CD14-positive monocyte (primary cell): Measurements from ENCODE around the gene STPG2. TPM values are rescaled to one million over a fixed set of nuclear protein-coding genes. Genes with fewer than 3 reads are reported as not detected.

Experiments
- DNase-seq, 3 donors: peaks; one replicate each; pipeline ENCODE4 v3.0.0-alpha.2; 2011 to 2022
- H2AFZ ChIP-seq: 2 replicates; pipeline ENCODE4 v1.6.0; 2012; ENCODE audit warnings: mild to moderate bottlenecking, low read depth, low read length, inconsistent platforms; ENCODE audit not compliant: insufficient read depth, poor library complexity, severe bottlenecking
- H3K27ac ChIP-seq, 2 donors: 1 replicate in 1 of 2; 2 replicates in 1 of 2; pipeline ENCODE4 v1.5.1; 2012 to 2013; ENCODE audit warnings: low read length in 2 of 2, control low read depth in 1 of 2, inconsistent platforms in 1 of 2, low read depth in 1 of 2, mild to moderate bottlenecking in 1 of 2
- H3K27me3 ChIP-seq, 2 donors: one replicate each; pipeline versions ENCODE4 v1.6.0 to v1.6.1; 2011 to 2013; ENCODE audit warnings: low read length in 2 of 2; ENCODE audit not compliant: control insufficient read depth in 2 of 2, insufficient read depth in 2 of 2
- H3K36me3 ChIP-seq, 2 donors: replicated peaks in 1 of 2; 1 replicate in 1 of 2; 2 replicates in 1 of 2; pipeline versions ENCODE4 v1.5.1 to v1.6.1; 2012 to 2013; ENCODE audit warnings: low read length in 2 of 2, control low read depth in 1 of 2, inconsistent platforms in 1 of 2, mild to moderate bottlenecking in 1 of 2; ENCODE audit not compliant: insufficient read depth in 2 of 2, control insufficient read depth in 1 of 2
- H3K4me1 ChIP-seq, 2 donors: 1 replicate in 1 of 2; 2 replicates in 1 of 2; pipeline versions ENCODE4 v1.5.1 to v1.6.1; 2012 to 2013; ENCODE audit warnings: low read length in 2 of 2, control low read depth in 1 of 2, inconsistent platforms in 1 of 2, mild to moderate bottlenecking in 1 of 2, moderate library complexity in 1 of 2; ENCODE audit not compliant: insufficient read depth in 2 of 2, control insufficient read depth in 1 of 2
- H3K4me2 ChIP-seq: replicated peaks from 2 replicates; pipeline ENCODE3; 2012; ENCODE audit warnings: low read length, moderate library complexity, mild to moderate bottlenecking; ENCODE audit not compliant: poor library complexity, severe bottlenecking; ENCODE audit errors: extremely low read depth
- H3K4me3 ChIP-seq, 3 experiments: fragments of 200-600 bp in 1 of 3; sonication (generic) in 1 of 3; replicated peaks in 1 of 3; 1 replicate in 2 of 3; 2 replicates in 1 of 3; pipeline ENCODE4 v1.5.1; 2011 to 2013; ENCODE audit warnings: low read length in 3 of 3, mild to moderate bottlenecking in 3 of 3, control low read depth in 2 of 3, low read depth in 2 of 3, inconsistent platforms in 1 of 3, moderate library complexity in 1 of 3
- H3K79me2 ChIP-seq: 2 replicates; pipeline ENCODE4 v1.6.0; 2012; ENCODE audit warnings: mild to moderate bottlenecking, control low read depth, inconsistent platforms, low read length, moderate library complexity; ENCODE audit not compliant: insufficient read depth
- H3K9ac ChIP-seq: 2 replicates; pipeline ENCODE4 v1.6.0; 2017; ENCODE audit warnings: low read length, mild to moderate bottlenecking; ENCODE audit not compliant: insufficient read depth, poor library complexity, severe bottlenecking
- H3K9me3 ChIP-seq, 2 donors: replicated peaks in 1 of 2; 1 replicate in 1 of 2; 2 replicates in 1 of 2; pipeline versions ENCODE4 v1.5.1 to v1.6.1; 2012 to 2013; ENCODE audit warnings: low read length in 2 of 2, control low read depth in 1 of 2; ENCODE audit not compliant: control insufficient read depth in 1 of 2, insufficient read depth in 1 of 2
- H4K20me1 ChIP-seq: 2 replicates; pipeline ENCODE4 v1.6.0; 2012; ENCODE audit warnings: mild to moderate bottlenecking, low read length, control low read depth, moderate library complexity; ENCODE audit not compliant: insufficient read depth
- H3K27ac Mint-ChIP-seq, 7 donors: one replicate each; pipeline ENCODE4 v1.8.0; 2020; ENCODE audit warnings: mild to moderate bottlenecking in 7 of 7, mixed read lengths in 7 of 7, moderate library complexity in 6 of 7, inconsistent platforms in 2 of 7
- H3K27me3 Mint-ChIP-seq, 3 donors: one replicate each; pipeline ENCODE4 v1.8.0; 2021 to 2022; ENCODE audit warnings: low read depth in 3 of 3, mild to moderate bottlenecking in 3 of 3, mixed read lengths in 3 of 3, moderate library complexity in 3 of 3, inconsistent platforms in 1 of 3
- H3K36me3 Mint-ChIP-seq, 2 donors: one replicate each; pipeline ENCODE4 v1.8.0; 2020; ENCODE audit warnings: mixed read lengths in 2 of 2, inconsistent platforms in 1 of 2, mild to moderate bottlenecking in 1 of 2
- H3K4me1 Mint-ChIP-seq: one replicate; pipeline ENCODE4 v1.8.0; 2020; ENCODE audit warnings: mild to moderate bottlenecking, mixed read lengths
- H3K4me3 Mint-ChIP-seq, 2 donors: one replicate each; pipeline ENCODE4 v1.8.0; 2020; ENCODE audit warnings: mild to moderate bottlenecking in 2 of 2, mixed read lengths in 2 of 2, moderate library complexity in 1 of 2
- H3K9me3 Mint-ChIP-seq, 7 donors: one replicate each; pipeline ENCODE4 v1.8.0; 2020 to 2022; ENCODE audit warnings: mixed read lengths in 7 of 7, mild to moderate bottlenecking in 6 of 7, moderate library complexity in 6 of 7, inconsistent platforms in 2 of 7
- WGBS: methylation state at CpG from one replicate; pipeline ENCODE4 v1.1.5; 2013; ENCODE audit warnings: missing lambda C conversion rate; ENCODE audit not compliant: insufficient coverage; 5-methylcytosine and 5-hydroxymethylcytosine counted together
- intact Hi-C, 2 donors: fragments of 100-400 bp; cut with micrococcal nuclease; formaldehyde crosslinking; loops; one replicate each; pipeline versions ENCODE4 v1.15.0 to v1.15.1; 2023
- polyA plus RNA-seq, 3 donors: library from polyadenylated mRNA; depleted of rRNA in 1 of 3; unstranded in 2 of 3; stranded (reverse) in 1 of 3; fragments of 300-500 nt in 2 of 3; fragments of >200 nt in 1 of 3; fragmentation: Illumina TruSeq in 2 of 3; gene quantifications; 1 replicate in 2 of 3; 2 replicates in 1 of 3; pipeline ENCODE4 v1.2.3, GENCODE V29; 2012 to 2021
- TF ChIP-seq, protein P1 (sequence below): fragments of 200-600 bp; IDR thresholded peaks from one replicate; pipeline ENCODE4 v1.8.0; 2022; ENCODE audit warnings: antibody characterized with exemption, mild to moderate bottlenecking

The STPG2 gene
- polyA plus RNA-seq, 3 donors, result 0.04 TPM; not detected in 2

DNA sequence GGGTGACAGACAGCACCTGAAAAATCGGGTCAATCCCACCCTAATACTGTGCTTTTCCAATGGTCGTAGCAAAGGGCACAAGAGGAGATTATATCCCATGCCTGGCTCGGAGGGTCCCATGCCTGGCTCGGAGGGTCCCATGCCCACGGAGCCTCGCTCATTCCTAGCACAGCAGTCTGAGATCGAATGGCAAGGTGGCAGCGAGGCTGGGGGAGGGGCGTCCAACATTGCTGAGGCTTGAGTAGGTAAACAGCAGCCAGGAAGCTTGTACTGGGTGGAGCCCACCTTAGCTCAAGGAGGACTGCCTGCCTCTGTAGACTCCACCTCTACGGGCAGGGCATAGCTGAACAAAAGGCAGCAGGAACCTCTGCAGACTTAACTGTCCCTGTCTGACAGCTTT, 365.1 kb downstream of the STPG2 start:
- Mint-ChIP-seq H3K27me3 (peaks cover 0 to 2% (median 0%) of the 10 kb centered on the region in 3 donors), H3K36me3 (no peaks in the 10 kb centered on the region), H3K4me3 (no peak overlapping the region), H3K4me1 (no peaks in the 10 kb centered on the region), H3K27ac (no peak overlapping the region), H3K9me3 (peaks cover 2 to 30% (median 13%) of the 10 kb centered on the region in 7 donors)
- Histone ChIP-seq H3K27ac (no peak overlapping the region), H3K4me3 (no peak overlapping the region), H3K36me3 (no peaks in the 10 kb centered on the region), H2AFZ (no peak overlapping the region), H4K20me1 (no peaks in the 10 kb centered on the region), H3K9me3 (peaks cover 0 to 11% of the 10 kb centered on the region in 2 donors), H3K27me3 (no peaks in the 10 kb centered on the region), H3K79me2 (no peaks in the 10 kb centered on the region), H3K9ac (no peak overlapping the region), H3K4me2 (no peak overlapping the region), H3K4me1 (no peaks in the 10 kb centered on the region)
- 84% methylated on average over 9 of the region's 10 CpGs for WGBS
- TF ChIP-seq, protein P1, sequence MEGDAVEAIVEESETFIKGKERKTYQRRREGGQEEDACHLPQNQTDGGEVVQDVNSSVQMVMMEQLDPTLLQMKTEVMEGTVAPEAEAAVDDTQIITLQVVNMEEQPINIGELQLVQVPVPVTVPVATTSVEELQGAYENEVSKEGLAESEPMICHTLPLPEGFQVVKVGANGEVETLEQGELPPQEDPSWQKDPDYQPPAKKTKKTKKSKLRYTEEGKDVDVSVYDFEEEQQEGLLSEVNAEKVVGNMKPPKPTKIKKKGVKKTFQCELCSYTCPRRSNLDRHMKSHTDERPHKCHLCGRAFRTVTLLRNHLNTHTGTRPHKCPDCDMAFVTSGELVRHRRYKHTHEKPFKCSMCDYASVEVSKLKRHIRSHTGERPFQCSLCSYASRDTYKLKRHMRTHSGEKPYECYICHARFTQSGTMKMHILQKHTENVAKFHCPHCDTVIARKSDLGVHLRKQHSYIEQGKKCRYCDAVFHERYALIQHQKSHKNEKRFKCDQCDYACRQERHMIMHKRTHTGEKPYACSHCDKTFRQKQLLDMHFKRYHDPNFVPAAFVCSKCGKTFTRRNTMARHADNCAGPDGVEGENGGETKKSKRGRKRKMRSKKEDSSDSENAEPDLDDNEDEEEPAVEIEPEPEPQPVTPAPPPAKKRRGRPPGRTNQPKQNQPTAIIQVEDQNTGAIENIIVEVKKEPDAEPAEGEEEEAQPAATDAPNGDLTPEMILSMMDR, result no peak
- intact Hi-C loops, result no loop called here
- DNase-seq, result no peak

DNA sequence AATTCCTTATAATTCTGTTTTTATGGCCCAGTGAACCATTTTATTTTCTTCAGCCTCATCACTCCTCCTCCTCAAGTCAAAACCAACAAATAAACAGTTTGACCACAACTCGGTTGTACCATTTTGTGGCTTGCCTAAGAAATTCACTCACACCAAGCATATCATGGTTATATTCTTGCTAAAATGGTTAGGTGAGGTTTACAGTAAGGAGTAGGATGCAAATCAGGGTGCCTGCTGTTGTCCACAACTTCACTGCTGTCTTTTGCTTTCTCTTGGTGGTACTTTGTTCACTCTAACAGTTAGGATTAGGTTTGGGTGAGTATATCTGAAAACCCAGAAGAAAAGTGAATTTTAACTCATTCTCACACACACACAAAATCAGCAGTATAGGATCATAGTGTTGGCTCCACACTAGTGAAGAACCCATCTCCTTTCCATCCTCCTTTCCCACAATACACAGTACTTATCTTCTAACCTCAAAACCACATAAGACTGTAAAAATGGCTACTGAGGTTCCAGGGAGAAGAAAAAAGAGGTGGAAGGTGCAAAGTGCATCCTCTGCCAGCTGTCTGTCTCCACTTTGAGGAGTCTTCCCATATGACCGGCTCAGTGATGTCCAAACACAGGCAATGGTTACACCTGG, 368.8 kb downstream of the STPG2 start:
- no CpG with 5 or more reads among the region's 2 CpGs for WGBS
- TF ChIP-seq, protein P1, result no peak
- Histone ChIP-seq H3K36me3 (no peaks in the 10 kb centered on the region), H3K4me3 (no peak overlapping the region), H3K79me2 (no peaks in the 10 kb centered on the region), H3K9me3 (peaks cover 0 to 11% of the 10 kb centered on the region in 2 donors), H2AFZ (no peak overlapping the region), H3K4me1 (no peaks in the 10 kb centered on the region), H3K9ac (no peak overlapping the region), H3K27me3 (no peaks in the 10 kb centered on the region), H3K4me2 (no peak overlapping the region), H3K27ac (no peak overlapping the region), H4K20me1 (no peaks in the 10 kb centered on the region)
- H3K27ac Mint-ChIP-seq, result no peak overlapping the region
- DNase-seq, result no peak
- peaks cover 2 to 23% (median 8%) of the 10 kb centered on the region in 7 donors for H3K9me3 Mint-ChIP-seq
- no peaks in the 10 kb centered on the region for H3K4me1 Mint-ChIP-seq
- peaks cover 0 to 2% (median 0%) of the 10 kb centered on the region in 3 donors for H3K27me3 Mint-ChIP-seq
- no peak overlapping the region for H3K4me3 Mint-ChIP-seq
- no peaks in the 10 kb centered on the region for H3K36me3 Mint-ChIP-seq
- intact Hi-C loops, result no loop called here
